SH-SY5Y (cell line): ENCODE results near the gene ZNF280B.

ENCODE experiments used
- GATA2 ChIP-seq: IDR thresholded peaks from 2 replicates; pipeline ENCODE4 v1.6.1; 2011; ENCODE audit warnings: mild to moderate bottlenecking, low read depth, low read length
- GATA3 ChIP-seq: IDR thresholded peaks from 2 replicates; pipeline ENCODE4 v1.6.1; 2011; ENCODE audit warnings: low read depth, mild to moderate bottlenecking, low read length, moderate library complexity

DNA sequence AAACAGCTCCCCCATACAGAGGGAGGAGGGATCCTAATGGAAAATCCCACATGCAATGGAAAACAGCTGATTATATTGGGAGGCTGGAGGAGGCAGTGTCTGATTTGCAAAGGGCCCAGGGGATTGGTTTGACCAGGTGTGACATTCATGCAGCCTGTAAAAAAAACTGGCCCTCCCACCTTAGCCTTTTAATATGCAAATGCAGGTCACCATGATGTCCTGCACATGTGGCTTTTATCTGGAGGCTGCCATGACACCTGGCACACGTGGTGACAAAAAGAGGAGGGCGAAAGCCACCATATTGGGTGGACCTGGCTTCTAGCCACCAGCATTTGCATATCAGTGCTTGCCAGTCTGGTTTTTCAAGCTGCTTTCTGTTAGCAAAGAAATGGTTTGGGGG lies 48.5 kb downstream of the ZNF280B start:
- TF ChIP-seq GATA2 (no peak), GATA3 (no peak)
